Caco-2 (cell line): ENCODE measurements around the gene GPR21. TPM values are rescaled to one million over a fixed set of nuclear protein-coding genes. Genes with fewer than 3 reads are reported as not detected.
A peak's percentile ranks its signal among the peaks of the same experiment; 100 is the strongest.

Experiments
- Bru-seq: library from RNA; stranded (reverse); fragments of 400-500 nt; gene quantifications from one replicate; lab custom pipeline; 2021; lab: Mats Ljungman, UMichigan
- BruChase-seq, 2 experiments: library from RNA; stranded (reverse); fragments of 400-500 nt; gene quantifications; one replicate each; lab custom pipeline; 2021; lab: Mats Ljungman, UMichigan
- BruUV-seq: library from RNA; stranded (reverse); fragments of 400-500 nt; replicated peaks from 2 replicates; lab custom pipeline; 2021; lab: Mats Ljungman, UMichigan
- CTCF ChIA-PET: fragments of 300-600 bp; sonication (Branson Sonifier 250); formaldehyde crosslinking; loops from one replicate; lab custom pipeline; 2022; ENCODE audit warnings: antibody characterized with exemption; lab: Charles Lee
- POLR2A ChIA-PET: fragments of 300-600 bp; sonication (Branson Sonifier 250); formaldehyde crosslinking; loops from one replicate; lab custom pipeline; 2022; ENCODE audit warnings: antibody characterized with exemption; lab: Charles Lee
- DNase-seq, 2 experiments: peaks; one replicate each; pipeline versions ENCODE4 v3.0.0 to v3.0.0-alpha.2; 2020 to 2022
- H3K27me3 ChIP-seq: replicated peaks from 2 replicates; pipeline ENCODE4 v1.6.0; 2011; ENCODE audit warnings: low read length; ENCODE audit not compliant: control insufficient read depth, insufficient read depth
- H3K36me3 ChIP-seq: 2 replicates; pipeline ENCODE4 v1.5.1; 2011; ENCODE audit warnings: low read length; ENCODE audit not compliant: control insufficient read depth, insufficient read depth
- H3K4me1 ChIP-seq: fragments of 250-450 bp; sonication (Bioruptor Pico); 2 replicates; pipeline ENCODE4 v1.5.1; 2020; ENCODE audit warnings: mild to moderate bottlenecking
- H3K4me3 ChIP-seq: 2 replicates; pipeline ENCODE4 v1.5.1; 2011; ENCODE audit warnings: low read depth, mild to moderate bottlenecking, control low read depth, low read length
- H3K9me3 ChIP-seq: fragments of 250-450 bp; sonication (Bioruptor Pico); 2 replicates; pipeline ENCODE4 v1.5.1; 2020; ENCODE audit warnings: mild to moderate bottlenecking, moderate library complexity
- H3K27ac Mint-ChIP-seq: one replicate; pipeline ENCODE4 v1.8.0; 2022; ENCODE audit warnings: mixed read lengths; ENCODE audit not compliant: unreplicated experiment
- H3K27me3 Mint-ChIP-seq: one replicate; pipeline ENCODE4 v1.8.0; 2022; ENCODE audit warnings: mixed read lengths; ENCODE audit not compliant: insufficient read depth, unreplicated experiment
- H3K36me3 Mint-ChIP-seq: one replicate; pipeline ENCODE4 v1.8.0; 2022; ENCODE audit warnings: mild to moderate bottlenecking, mixed read lengths; ENCODE audit not compliant: insufficient read depth, unreplicated experiment
- H3K4me1 Mint-ChIP-seq: one replicate; pipeline ENCODE4 v1.8.0; 2022; ENCODE audit warnings: low read depth, mixed read lengths; ENCODE audit not compliant: unreplicated experiment
- H3K4me3 Mint-ChIP-seq: one replicate; pipeline ENCODE4 v1.8.0; 2022; ENCODE audit warnings: mild to moderate bottlenecking, moderate library complexity, mixed read lengths; ENCODE audit not compliant: unreplicated experiment
- H3K9me3 Mint-ChIP-seq: one replicate; pipeline ENCODE4 v1.8.0; 2022; ENCODE audit warnings: mixed read lengths; ENCODE audit not compliant: unreplicated experiment
- intact Hi-C: fragments of 100-400 bp; cut with micrococcal nuclease; formaldehyde crosslinking; loops from one replicate; pipeline ENCODE4 v1.10.0; 2022; ENCODE audit not compliant: unreplicated experiment
- long read RNA-seq: library from polyadenylated mRNA; stranded (forward); transcript quantifications from one replicate; pipeline ENCODE4 v2.0.0, GENCODE V29; 2022
- total RNA-seq: library from RNA; stranded (reverse); gene quantifications from 2 replicates; pipeline ENCODE4 v1.2.3, GENCODE V29; 2022
- TF ChIP-seq, protein P1 (sequence below), 2 experiments: fragments of 200-600 bp in 1 of 2; IDR thresholded peaks; 1 replicate in 1 of 2; 2 replicates in 1 of 2; pipeline versions ENCODE4 v1.5.1 to v1.8.0; 2011 to 2022; ENCODE audit warnings: antibody characterized with exemption in 1 of 2, control low read depth in 1 of 2, inconsistent platforms in 1 of 2, low read depth in 1 of 2, low read length in 1 of 2, mild to moderate bottlenecking in 1 of 2, moderate library complexity in 1 of 2; ENCODE audit not compliant: insufficient read depth in 1 of 2, severe bottlenecking in 1 of 2, unreplicated experiment in 1 of 2

GPR21 gene, protein sequence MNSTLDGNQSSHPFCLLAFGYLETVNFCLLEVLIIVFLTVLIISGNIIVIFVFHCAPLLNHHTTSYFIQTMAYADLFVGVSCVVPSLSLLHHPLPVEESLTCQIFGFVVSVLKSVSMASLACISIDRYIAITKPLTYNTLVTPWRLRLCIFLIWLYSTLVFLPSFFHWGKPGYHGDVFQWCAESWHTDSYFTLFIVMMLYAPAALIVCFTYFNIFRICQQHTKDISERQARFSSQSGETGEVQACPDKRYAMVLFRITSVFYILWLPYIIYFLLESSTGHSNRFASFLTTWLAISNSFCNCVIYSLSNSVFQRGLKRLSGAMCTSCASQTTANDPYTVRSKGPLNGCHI
- total RNA-seq (0.79 and 2.0 TPM in 2 replicates), Bru-seq, nascent RNA (percentile 88 among the genes with signal in this experiment), BruChase-seq, experiment 1, labeled RNA remaining after a 2-hour chase (percentile 78 among the genes with signal in this experiment), BruChase-seq, experiment 2, labeled RNA remaining after a 6-hour chase (percentile 66 among the genes with signal in this experiment)
- long read RNA-seq, result 0 reads

DNA sequence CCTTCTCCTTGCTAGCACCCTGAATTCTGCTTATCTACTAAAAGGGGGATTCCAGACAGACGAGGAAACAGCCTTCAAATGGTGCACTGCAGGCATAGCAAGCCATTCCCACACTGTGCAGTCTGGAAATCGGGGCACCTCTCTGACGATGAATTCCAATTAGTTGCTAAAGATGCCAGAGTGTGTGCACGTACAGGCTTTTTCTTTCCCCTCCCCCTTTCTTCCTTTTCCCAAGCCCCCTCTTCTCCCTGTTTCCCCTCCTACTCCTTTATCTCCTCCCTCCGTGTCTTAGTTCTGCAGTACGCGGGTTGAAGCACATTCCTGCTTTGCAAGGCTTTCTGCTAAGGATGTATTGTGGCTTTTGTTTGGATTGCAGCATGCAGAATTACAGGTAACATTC is at the start of gene GPR21:
TSS of gene GPR21 (plus strand) at position 316 of the 400 bp plus-strand sequence. CDS start 900 bp downstream, outside the sequence.
- Mint-ChIP-seq H3K27me3 (no peaks in the 10 kb centered on the region), H3K9me3 (no peaks in the 10 kb centered on the region), H3K4me1 (no peaks in the 10 kb centered on the region), H3K36me3 (peaks cover 41% of the 10 kb centered on the region), H3K27ac (no peak within 1 kb of the TSS), H3K4me3 (no peak within 1 kb of the TSS)
- TF ChIP-seq, protein P1, sequence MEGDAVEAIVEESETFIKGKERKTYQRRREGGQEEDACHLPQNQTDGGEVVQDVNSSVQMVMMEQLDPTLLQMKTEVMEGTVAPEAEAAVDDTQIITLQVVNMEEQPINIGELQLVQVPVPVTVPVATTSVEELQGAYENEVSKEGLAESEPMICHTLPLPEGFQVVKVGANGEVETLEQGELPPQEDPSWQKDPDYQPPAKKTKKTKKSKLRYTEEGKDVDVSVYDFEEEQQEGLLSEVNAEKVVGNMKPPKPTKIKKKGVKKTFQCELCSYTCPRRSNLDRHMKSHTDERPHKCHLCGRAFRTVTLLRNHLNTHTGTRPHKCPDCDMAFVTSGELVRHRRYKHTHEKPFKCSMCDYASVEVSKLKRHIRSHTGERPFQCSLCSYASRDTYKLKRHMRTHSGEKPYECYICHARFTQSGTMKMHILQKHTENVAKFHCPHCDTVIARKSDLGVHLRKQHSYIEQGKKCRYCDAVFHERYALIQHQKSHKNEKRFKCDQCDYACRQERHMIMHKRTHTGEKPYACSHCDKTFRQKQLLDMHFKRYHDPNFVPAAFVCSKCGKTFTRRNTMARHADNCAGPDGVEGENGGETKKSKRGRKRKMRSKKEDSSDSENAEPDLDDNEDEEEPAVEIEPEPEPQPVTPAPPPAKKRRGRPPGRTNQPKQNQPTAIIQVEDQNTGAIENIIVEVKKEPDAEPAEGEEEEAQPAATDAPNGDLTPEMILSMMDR (IDR thresholded peaks at IDR 0.05; ENCODE audit: insufficient read depth in 1 of 2, low read depth in 1 of 2, low read length in 1 of 2, severe bottlenecking in 1 of 2, unreplicated experiment in 1 of 2), result no peak
- Histone ChIP-seq H3K9me3 (no peaks in the 10 kb centered on the region), H3K4me3 (no peak within 1 kb of the TSS), H3K36me3 (0 out of 2 replicates have a peak, but pooled peaks cover 2% of the 10 kb centered on the region), H3K4me1 (no peaks in the 10 kb centered on the region), H3K27me3 (no peaks in the 10 kb centered on the region)
- POLR2A ChIA-PET, result no interaction called here
- BruUV-seq, result no TSS peak
- DNase-seq, result no peak
- intact Hi-C loops, result no loop called here
- CTCF ChIA-PET, result no interaction called here

- DNase-seq, result no peak
- intact Hi-C loops, result no loop called here
- peaks cover 52% of the 10 kb centered on the region for H3K36me3 Mint-ChIP-seq
- Histone ChIP-seq H3K9me3 (no peaks in the 10 kb centered on the region), H3K27me3 (no peaks in the 10 kb centered on the region), H3K4me1 (no peaks in the 10 kb centered on the region), H3K4me3 (no peak overlapping the region), H3K36me3 (peaks cover 1% of the 10 kb centered on the region; the same call in 1 of the 2 replicates)
- no peaks in the 10 kb centered on the region for H3K9me3 Mint-ChIP-seq
- no peaks in the 10 kb centered on the region for H3K4me1 Mint-ChIP-seq
- ChIA-PET POLR2A (no interaction called here), CTCF (no interaction called here)
- no peak overlapping the region for H3K27ac Mint-ChIP-seq
- TF ChIP-seq, protein P1 (IDR thresholded peaks at IDR 0.05; ENCODE audit: insufficient read depth in 1 of 2, low read depth in 1 of 2, low read length in 1 of 2, severe bottlenecking in 1 of 2, unreplicated experiment in 1 of 2), result no peak
- no TSS peak for BruUV-seq
- no peaks in the 10 kb centered on the region for H3K27me3 Mint-ChIP-seq
- no peak overlapping the region for H3K4me3 Mint-ChIP-seq
Observed at GRCh38 chr9:122986010-122986409, 47.5 kb upstream of the GPR21 start.

- ChIA-PET POLR2A (no interaction called here), CTCF (no interaction called here)
- intact Hi-C loops, result no loop called here
- Histone ChIP-seq H3K4me3 (no peak overlapping the region), H3K27me3 (no peaks in the 10 kb centered on the region), H3K36me3 (peaks cover 1% of the 10 kb centered on the region; the same call in 1 of the 2 replicates), H3K4me1 (no peaks in the 10 kb centered on the region), H3K9me3 (no peaks in the 10 kb centered on the region)
- H3K27me3 Mint-ChIP-seq, result no peaks in the 10 kb centered on the region
- H3K4me1 Mint-ChIP-seq, result no peaks in the 10 kb centered on the region
- DNase-seq, result no peak
- H3K9me3 Mint-ChIP-seq, result no peaks in the 10 kb centered on the region
- TF ChIP-seq, protein P1 (IDR thresholded peaks at IDR 0.05; ENCODE audit: insufficient read depth in 1 of 2, low read depth in 1 of 2, low read length in 1 of 2, severe bottlenecking in 1 of 2, unreplicated experiment in 1 of 2), result no peak
- H3K4me3 Mint-ChIP-seq, result no peak overlapping the region
- peaks cover 61% of the 10 kb centered on the region for H3K36me3 Mint-ChIP-seq
- no peak overlapping the region for H3K27ac Mint-ChIP-seq
- no TSS peak for BruUV-seq
Observed at GRCh38 chr9:122988141-122988540, 45.3 kb upstream of the GPR21 start.
